Urothelium cell line (cell line): ENCODE data around the gene COX20.
"Not testable (repeated sequence)": the region's sequence is repeated elsewhere in the genome, so short reads cannot be mapped to it uniquely, and the experiment has no call there.

Experiments
- DNase-seq: peaks from one replicate; pipeline ENCODE4 v3.0.0; 2011; ENCODE audit warnings: low spot score, mixed read lengths
- FAIRE-seq: peaks from 2 replicates; lab custom pipeline; 2011; peaks lifted over from hg19 to GRCh38; lab: Jason Lieb, UNC

COX20 gene

GRCh38 chr1:244835276-244836134 lies at the start of gene COX20:
COX20 (plus strand) TSS chr1:244835658; CDS start chr1:244835715, 57 bp downstream.
- no peak for FAIRE-seq
- peak; percentile 89 for DNase-seq

GRCh38 chr1:244788493-244789275 lies 46.8 kb upstream of the COX20 start:
- DNase-seq = no peak
- no peak for FAIRE-seq

GRCh38 chr1:244789276-244789580 lies 46.2 kb upstream of the COX20 start:
- no peak for FAIRE-seq
- no peak for DNase-seq

GRCh38 chr1:244789731-244790130 lies 45.7 kb upstream of the COX20 start:
- DNase-seq (no peak), FAIRE-seq (no peak)

GRCh38 chr1:244791061-244791460 lies 44.4 kb upstream of the COX20 start:
- DNase-seq = no peak
- no peak for FAIRE-seq

GRCh38 chr1:244792188-244792850 lies 43.1 kb upstream of the COX20 start:
- FAIRE-seq (no peak), DNase-seq (no peak)

GRCh38 chr1:244794071-244794470 lies 41.4 kb upstream of the COX20 start:
- no peak for FAIRE-seq
- no peak for DNase-seq

- DNase-seq, FAIRE-seq: not testable (repeated sequence)
These were observed 40.9 kb upstream of the COX20 start for GRCh38 chr1:244794516-244794915.

GRCh38 chr1:244796719-244797406 lies 38.6 kb upstream of the COX20 start:
- DNase-seq (peak; percentile 51), FAIRE-seq (no peak)

- DNase-seq (no peak), FAIRE-seq (no peak)
These were observed 34.6 kb upstream of the COX20 start for GRCh38 chr1:244800821-244801220.

- DNase-seq (peak; percentile 60), FAIRE-seq (no peak)
These were observed 34.2 kb upstream of the COX20 start for GRCh38 chr1:244801246-244801645.

GRCh38 chr1:244802041-244802440 lies 33.4 kb upstream of the COX20 start:
- no peak for FAIRE-seq
- DNase-seq = no peak

- no peak for FAIRE-seq
- no peak for DNase-seq
These were observed 32.8 kb upstream of the COX20 start for GRCh38 chr1:244802556-244803239.

GRCh38 chr1:244804841-244805240 lies 30.6 kb upstream of the COX20 start:
- DNase-seq (no peak), FAIRE-seq (no peak)

GRCh38 chr1:244807138-244807537 lies 28.3 kb upstream of the COX20 start:
- DNase-seq (no peak), FAIRE-seq (no peak)

GRCh38 chr1:244810221-244810620 lies 25.2 kb upstream of the COX20 start:
- FAIRE-seq = no peak
- no peak for DNase-seq

- no peak for FAIRE-seq
- no peak for DNase-seq
These were observed 22.1 kb upstream of the COX20 start for GRCh38 chr1:244813327-244813726.

- FAIRE-seq (no peak), DNase-seq (no peak)
These were observed 19.8 kb upstream of the COX20 start for GRCh38 chr1:244815600-244816099.

GRCh38 chr1:244817415-244817894 lies 18.0 kb upstream of the COX20 start:
- FAIRE-seq = no peak

GRCh38 chr1:244820131-244820530 lies 15.3 kb upstream of the COX20 start:
- FAIRE-seq (no peak), DNase-seq (no peak)

More at GRCh38 chr1:244817415-244817894, 18.0 kb upstream of the COX20 start:
- DNase-seq = no peak
